ENCODE data around the gene IGFL1. TPM values are rescaled to one million over a fixed set of nuclear protein-coding genes. Genes with fewer than 3 reads are reported as not detected.

IGFL1 gene
- total RNA-seq, 1 donor from 2014 or later: 0.56 TPM

- no peak for DNase-seq (ENCODE audit: extremely low spot score, unreplicated experiment)
- Mint-ChIP-seq H3K27me3 (peaks cover 19% of the 10 kb centered on the region), H3K4me1 (ENCODE audit: unreplicated experiment) (peaks cover 10% of the 10 kb centered on the region), H3K4me3 (peak overlapping the region; percentile 44), H3K27ac (peak overlapping the region; percentile 92), H3K9me3 (no peaks in the 10 kb centered on the region), H3K36me3 (no peaks in the 10 kb centered on the region)
- no peak for TF ChIP-seq CTCF (conservative IDR thresholded peaks at IDR 0.05)
Measured at GRCh38 chr19:46224773-46225172, 4.8 kb upstream of the IGFL1 start.

GRCh38 chr19:46225558-46226004 is 4.0 kb upstream of the IGFL1 start:
- peaks cover 27% of the 10 kb centered on the region for H3K27me3 Mint-ChIP-seq
- peaks cover 10% of the 10 kb centered on the region for H3K4me1 Mint-ChIP-seq (ENCODE audit: unreplicated experiment)
- H3K27ac Mint-ChIP-seq: peak overlapping the region; percentile 92
- H3K4me3 Mint-ChIP-seq: no peak overlapping the region
- DNase-seq (ENCODE audit: extremely low spot score, unreplicated experiment): no peak
- TF ChIP-seq CTCF (conservative IDR thresholded peaks at IDR 0.05): no peak
- H3K9me3 Mint-ChIP-seq: no peaks in the 10 kb centered on the region
- H3K36me3 Mint-ChIP-seq: no peaks in the 10 kb centered on the region

GRCh38 chr19:46226438-46226973 is 3.0 kb upstream of the IGFL1 start:
- no peaks in the 10 kb centered on the region for H3K36me3 Mint-ChIP-seq
- no peak overlapping the region for H3K4me3 Mint-ChIP-seq

GRCh38 chr19:46232029-46232428 is 2.5 kb downstream of the IGFL1 start:
- Mint-ChIP-seq H3K4me1 (ENCODE audit: unreplicated experiment) (no peaks in the 10 kb centered on the region), H3K4me3 (peak overlapping the region; percentile 71), H3K27ac (peak overlapping the region; percentile 97), H3K27me3 (peaks cover 18% of the 10 kb centered on the region), H3K36me3 (no peaks in the 10 kb centered on the region), H3K9me3 (no peaks in the 10 kb centered on the region)
- DNase-seq (ENCODE audit: extremely low spot score, unreplicated experiment): no peak
- no peak for TF ChIP-seq CTCF (conservative IDR thresholded peaks at IDR 0.05)

More at GRCh38 chr19:46226438-46226973, 3.0 kb upstream of the IGFL1 start:
- peaks cover 10% of the 10 kb centered on the region for H3K4me1 Mint-ChIP-seq (ENCODE audit: unreplicated experiment)
- no peaks in the 10 kb centered on the region for H3K9me3 Mint-ChIP-seq
- no peak overlapping the region for H3K27ac Mint-ChIP-seq
- DNase-seq (ENCODE audit: extremely low spot score, unreplicated experiment): no peak
- TF ChIP-seq CTCF (conservative IDR thresholded peaks at IDR 0.05): no peak
- peaks cover 30% of the 10 kb centered on the region for H3K27me3 Mint-ChIP-seq

- H3K27ac Mint-ChIP-seq: peak overlapping the region; percentile 97
Measured at GRCh38 chr19:46232468-46232867, 2.9 kb downstream of the IGFL1 start.

More at GRCh38 chr19:46232468-46232867, 2.9 kb downstream of the IGFL1 start:
- TF ChIP-seq CTCF (conservative IDR thresholded peaks at IDR 0.05): no peak
- peaks cover 18% of the 10 kb centered on the region for H3K27me3 Mint-ChIP-seq
- H3K4me3 Mint-ChIP-seq: no peak overlapping the region
- no peaks in the 10 kb centered on the region for H3K4me1 Mint-ChIP-seq (ENCODE audit: unreplicated experiment)
- no peak for DNase-seq (ENCODE audit: extremely low spot score, unreplicated experiment)
- H3K9me3 Mint-ChIP-seq: no peaks in the 10 kb centered on the region
- no peaks in the 10 kb centered on the region for H3K36me3 Mint-ChIP-seq
